HCT116 (cell line): ENCODE data around the gene TAF3. TPM values are rescaled to one million over a fixed set of nuclear protein-coding genes. Genes with fewer than 3 reads are reported as not detected.

Experiments used
- ATAC-seq: fragments of 200-7000 bp; cut with Tn5 transposase; 2 replicates; pipeline ENCODE4 v1.9.1; 2020; ENCODE audit warnings: mild to moderate bottlenecking, moderate library complexity
- BruUV-seq: library from RNA; stranded (reverse); fragments of 400-500 nt; replicated peaks from 2 replicates; lab custom pipeline; 2021; lab: Mats Ljungman, UMichigan
- CTCF ChIA-PET: fragments of 300-600 bp; sonication (Branson Sonifier 250); formaldehyde crosslinking; loops from one replicate; lab custom pipeline; 2021; ENCODE audit warnings: antibody characterized with exemption; lab: Charles Lee
- POLR2A ChIA-PET: fragments of 300-600, 350-600 bp; sonication (Branson Sonifier 250); formaldehyde crosslinking; loops from one replicate; lab custom pipeline; 2021; ENCODE audit warnings: antibody characterized with exemption; lab: Charles Lee
- RAD21 ChIA-PET, 2 experiments: fragments of 300-600 bp; sonication (Branson Sonifier 250); formaldehyde crosslinking; loops; one replicate each; lab custom pipeline; 2023; ENCODE audit warnings: low total read pairs in 2 of 2; ENCODE audit not compliant: uncharacterized antibody in 2 of 2, unreplicated experiment in 2 of 2, low non-redundant PET in 1 of 2; lab: Charles Lee
- DNase-seq: peaks from one replicate; pipeline ENCODE4 v3.0.0-alpha.2; 2010; ENCODE audit warnings: low read depth, low spot score
- H2AFZ ChIP-seq: fragments of 200-600 bp; shearing (Covaris generic), sonication (generic); 2 replicates; pipeline ENCODE4 v1.6.1; 2017; ENCODE audit warnings: low read depth, mixed run types, mixed read lengths, antibody characterized with exemption, low read length; ENCODE audit not compliant: poor library complexity, severe bottlenecking
- H3K27ac ChIP-seq: 2 replicates; pipeline ENCODE4 v1.5.1; 2012; ENCODE audit warnings: low read depth, low read length
- H3K27me3 ChIP-seq: fragments of 200-600 bp; sonication (generic); 2 replicates; pipeline ENCODE4 v1.6.1; 2016; ENCODE audit warnings: mixed run types, low read length, mixed read lengths; ENCODE audit not compliant: insufficient read depth
- H3K36me3 ChIP-seq, 2 experiments: fragments of 200-500 bp in 1 of 2; fragments of 200-600 bp in 1 of 2; sonication (Bioruptor generic) in 1 of 2; sonication (generic) in 1 of 2; 2 replicates each; pipeline versions ENCODE4 v1.5.1 to v1.6.1; 2014 to 2016; ENCODE audit warnings: low read length in 2 of 2, inconsistent platforms in 1 of 2, mixed read lengths in 1 of 2, mixed run types in 1 of 2; ENCODE audit not compliant: insufficient read depth in 2 of 2, control insufficient read depth in 1 of 2
- H3K4me1 ChIP-seq, 2 experiments: fragments of 200-600 bp in 1 of 2; sonication (generic) in 1 of 2; 2 replicates each; pipeline versions ENCODE4 v1.5.1 to v1.6.1; 2012 to 2017; ENCODE audit warnings: low read length in 2 of 2, inconsistent platforms in 1 of 2, mild to moderate bottlenecking in 1 of 2, mixed read lengths in 1 of 2, mixed run types in 1 of 2, moderate library complexity in 1 of 2; ENCODE audit not compliant: insufficient read depth in 2 of 2, control insufficient read depth in 1 of 2
- H3K4me2 ChIP-seq: fragments of 200-600 bp; sonication (generic); 2 replicates; pipeline ENCODE4 v1.6.1; 2017; ENCODE audit warnings: mixed run types, low read length, mixed read lengths
- H3K4me3 ChIP-seq, 2 experiments: fragments of 200-600 bp in 1 of 2; sonication (generic) in 1 of 2; replicated peaks in 1 of 2; 2 replicates each; pipeline ENCODE4 v1.5.1; 2011 to 2016; ENCODE audit warnings: low read length in 2 of 2, control low read depth in 1 of 2, low read depth in 1 of 2, mild to moderate bottlenecking in 1 of 2, mixed read lengths in 1 of 2, mixed run types in 1 of 2
- H3K79me2 ChIP-seq: fragments of 200-600 bp; sonication (generic); 2 replicates; pipeline ENCODE4 v1.6.1; 2017; ENCODE audit warnings: mild to moderate bottlenecking, mixed run types, low read length, moderate library complexity, mixed read lengths; ENCODE audit not compliant: insufficient read depth
- H3K9ac ChIP-seq: fragments of 200-600 bp; sonication (generic); 2 replicates; pipeline ENCODE4 v1.6.1; 2016; ENCODE audit warnings: low read length, mixed read lengths
- H3K9me2 ChIP-seq: fragments of 200-600 bp; sonication (generic), shearing (Covaris generic); 2 replicates; pipeline ENCODE4 v1.6.1; 2017; ENCODE audit warnings: mixed run types, mild to moderate bottlenecking, moderate library complexity; ENCODE audit not compliant: insufficient read depth
- H3K9me3 ChIP-seq, 2 experiments: fragments of 200-500 bp in 1 of 2; fragments of 200-600 bp in 1 of 2; sonication (Bioruptor generic) in 1 of 2; sonication (generic) in 1 of 2; 2 replicates each; pipeline ENCODE4 v1.6.1; 2014 to 2017; ENCODE audit warnings: low read length in 2 of 2, mixed read lengths in 2 of 2, inconsistent platforms in 1 of 2, low read depth in 1 of 2, mild to moderate bottlenecking in 1 of 2, mixed run types in 1 of 2, moderate library complexity in 1 of 2; ENCODE audit not compliant: control insufficient read depth in 1 of 2, insufficient read depth in 1 of 2
- H4K20me1 ChIP-seq: fragments of 200-600 bp; sonication (generic), shearing (Covaris generic); 2 replicates; pipeline ENCODE4 v1.6.1; 2017; ENCODE audit warnings: mixed run types, mild to moderate bottlenecking, moderate library complexity; ENCODE audit not compliant: insufficient read depth
- ATF3 ChIP-seq: IDR thresholded peaks from 2 replicates; pipeline ENCODE4 v1.6.1; 2012
- CBX3 ChIP-seq: IDR thresholded peaks from 2 replicates; pipeline ENCODE4 v1.6.1; 2012; ENCODE audit warnings: low read depth
- CEBPB ChIP-seq: IDR thresholded peaks from 2 replicates; pipeline ENCODE4 v1.6.1; 2012; ENCODE audit warnings: low read depth
- EGR1 ChIP-seq: IDR thresholded peaks from 2 replicates; pipeline ENCODE4 v1.6.1; 2012; ENCODE audit warnings: low read depth
- ELF1 ChIP-seq: IDR thresholded peaks from 2 replicates; pipeline ENCODE4 v1.6.1; 2012; ENCODE audit warnings: low read depth, borderline replicate concordance
- EZH2 ChIP-seq: fragments of 200-600 bp; sonication (generic); IDR thresholded peaks from 2 replicates; pipeline ENCODE4 v1.6.1; 2017; ENCODE audit warnings: antibody characterized with exemption, mixed run types
- EZH2phosphoT487 ChIP-seq: fragments of 200-600 bp; IDR thresholded peaks from 2 replicates; pipeline ENCODE4 v1.6.1; 2018; ENCODE audit warnings: antibody characterized with exemption, borderline replicate concordance
- FOSL1 ChIP-seq: IDR thresholded peaks from 2 replicates; pipeline ENCODE4 v1.6.1; 2012; ENCODE audit warnings: low read depth
- JUND ChIP-seq: IDR thresholded peaks from 2 replicates; pipeline ENCODE4 v1.6.1; 2012
- MAX ChIP-seq: IDR thresholded peaks from 2 replicates; pipeline ENCODE4 v1.6.1; 2012
- POLR2A ChIP-seq: IDR thresholded peaks from 2 replicates; pipeline ENCODE4 v1.7.0; 2011; ENCODE audit warnings: borderline replicate concordance; ENCODE audit not compliant: insufficient read depth, insufficient read length; ENCODE audit errors: extremely low read depth
- RAD21 ChIP-seq: IDR thresholded peaks from 2 replicates; pipeline ENCODE4 v1.6.1; 2012; ENCODE audit warnings: low read depth, mild to moderate bottlenecking
- SIN3A ChIP-seq: IDR thresholded peaks from 2 replicates; pipeline ENCODE4 v1.6.1; 2012; ENCODE audit warnings: low read depth
- SP1 ChIP-seq: IDR thresholded peaks from 2 replicates; pipeline ENCODE4 v1.6.1; 2012; ENCODE audit warnings: low read depth
- TCF7L2 ChIP-seq: IDR thresholded peaks from 2 replicates; pipeline ENCODE4 v1.7.0; 2011; ENCODE audit warnings: borderline replicate concordance, inconsistent platforms; ENCODE audit not compliant: insufficient read depth, insufficient read length; ENCODE audit errors: extremely low read depth
- YY1 ChIP-seq: IDR thresholded peaks from 2 replicates; pipeline ENCODE4 v1.6.1; 2011; ENCODE audit warnings: low read length, low read depth, moderate library complexity, mild to moderate bottlenecking; ENCODE audit not compliant: insufficient replicate concordance; ENCODE audit errors: extremely low read depth
- intact Hi-C: fragments of 100-400 bp; cut with micrococcal nuclease; formaldehyde crosslinking; loops from 2 replicates; pipeline ENCODE4 v1.10.0; 2022
- total RNA-seq: library from RNA; stranded (reverse); gene quantifications from one replicate; pipeline ENCODE4 v1.2.1, GENCODE V29; 2021; ENCODE audit not compliant: unreplicated experiment
- TF ChIP-seq, protein P1 (sequence below): IDR thresholded peaks from 2 replicates; pipeline ENCODE4 v1.6.1; 2011; ENCODE audit warnings: mild to moderate bottlenecking, low read length, moderate library complexity; ENCODE audit not compliant: insufficient replicate concordance; ENCODE audit errors: extremely low read depth
- TF ChIP-seq, protein P2 (sequence below): IDR thresholded peaks from 2 replicates; pipeline ENCODE4 v1.6.1; 2012; ENCODE audit warnings: low read depth

The TAF3 gene
- total RNA-seq, 1 experiment from 2014 or later = 8.0 TPM

DNA sequence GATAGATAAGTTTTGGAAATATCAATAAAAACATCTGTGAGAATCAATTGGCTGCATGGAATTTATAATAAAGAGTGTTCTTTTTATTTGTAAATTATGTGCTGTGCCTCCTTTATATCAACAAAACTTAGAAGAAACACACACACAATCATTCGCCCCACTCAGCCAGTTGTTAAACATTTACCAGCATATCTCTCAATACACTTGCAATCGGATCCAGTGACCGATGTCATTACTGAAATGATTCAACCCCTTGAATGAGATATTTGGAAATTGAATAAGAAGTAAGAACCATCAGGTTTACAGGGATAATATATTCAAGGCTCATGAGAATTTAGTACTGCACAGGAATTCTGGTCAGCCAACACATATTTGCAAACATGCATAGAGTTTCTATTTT lies 35.6 kb downstream of the TAF3 start:
- TF ChIP-seq ELF1 = no peak
- TF ChIP-seq SIN3A = no peak
- TF ChIP-seq, protein P1, sequence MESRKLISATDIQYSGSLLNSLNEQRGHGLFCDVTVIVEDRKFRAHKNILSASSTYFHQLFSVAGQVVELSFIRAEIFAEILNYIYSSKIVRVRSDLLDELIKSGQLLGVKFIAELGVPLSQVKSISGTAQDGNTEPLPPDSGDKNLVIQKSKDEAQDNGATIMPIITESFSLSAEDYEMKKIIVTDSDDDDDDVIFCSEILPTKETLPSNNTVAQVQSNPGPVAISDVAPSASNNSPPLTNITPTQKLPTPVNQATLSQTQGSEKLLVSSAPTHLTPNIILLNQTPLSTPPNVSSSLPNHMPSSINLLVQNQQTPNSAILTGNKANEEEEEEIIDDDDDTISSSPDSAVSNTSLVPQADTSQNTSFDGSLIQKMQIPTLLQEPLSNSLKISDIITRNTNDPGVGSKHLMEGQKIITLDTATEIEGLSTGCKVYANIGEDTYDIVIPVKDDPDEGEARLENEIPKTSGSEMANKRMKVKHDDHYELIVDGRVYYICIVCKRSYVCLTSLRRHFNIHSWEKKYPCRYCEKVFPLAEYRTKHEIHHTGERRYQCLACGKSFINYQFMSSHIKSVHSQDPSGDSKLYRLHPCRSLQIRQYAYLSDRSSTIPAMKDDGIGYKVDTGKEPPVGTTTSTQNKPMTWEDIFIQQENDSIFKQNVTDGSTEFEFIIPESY = no peak
- TF ChIP-seq MAX = no peak
- TF ChIP-seq, protein P2, sequence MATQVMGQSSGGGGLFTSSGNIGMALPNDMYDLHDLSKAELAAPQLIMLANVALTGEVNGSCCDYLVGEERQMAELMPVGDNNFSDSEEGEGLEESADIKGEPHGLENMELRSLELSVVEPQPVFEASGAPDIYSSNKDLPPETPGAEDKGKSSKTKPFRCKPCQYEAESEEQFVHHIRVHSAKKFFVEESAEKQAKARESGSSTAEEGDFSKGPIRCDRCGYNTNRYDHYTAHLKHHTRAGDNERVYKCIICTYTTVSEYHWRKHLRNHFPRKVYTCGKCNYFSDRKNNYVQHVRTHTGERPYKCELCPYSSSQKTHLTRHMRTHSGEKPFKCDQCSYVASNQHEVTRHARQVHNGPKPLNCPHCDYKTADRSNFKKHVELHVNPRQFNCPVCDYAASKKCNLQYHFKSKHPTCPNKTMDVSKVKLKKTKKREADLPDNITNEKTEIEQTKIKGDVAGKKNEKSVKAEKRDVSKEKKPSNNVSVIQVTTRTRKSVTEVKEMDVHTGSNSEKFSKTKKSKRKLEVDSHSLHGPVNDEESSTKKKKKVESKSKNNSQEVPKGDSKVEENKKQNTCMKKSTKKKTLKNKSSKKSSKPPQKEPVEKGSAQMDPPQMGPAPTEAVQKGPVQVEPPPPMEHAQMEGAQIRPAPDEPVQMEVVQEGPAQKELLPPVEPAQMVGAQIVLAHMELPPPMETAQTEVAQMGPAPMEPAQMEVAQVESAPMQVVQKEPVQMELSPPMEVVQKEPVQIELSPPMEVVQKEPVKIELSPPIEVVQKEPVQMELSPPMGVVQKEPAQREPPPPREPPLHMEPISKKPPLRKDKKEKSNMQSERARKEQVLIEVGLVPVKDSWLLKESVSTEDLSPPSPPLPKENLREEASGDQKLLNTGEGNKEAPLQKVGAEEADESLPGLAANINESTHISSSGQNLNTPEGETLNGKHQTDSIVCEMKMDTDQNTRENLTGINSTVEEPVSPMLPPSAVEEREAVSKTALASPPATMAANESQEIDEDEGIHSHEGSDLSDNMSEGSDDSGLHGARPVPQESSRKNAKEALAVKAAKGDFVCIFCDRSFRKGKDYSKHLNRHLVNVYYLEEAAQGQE = no peak
- no peak for TF ChIP-seq FOSL1
- no peak for TF ChIP-seq CBX3
- no peak for TF ChIP-seq EZH2
- no peak for TF ChIP-seq POLR2A
- no peak for TF ChIP-seq YY1
- TF ChIP-seq TCF7L2 = no peak
- no peak for TF ChIP-seq RAD21
- no peak for TF ChIP-seq SP1
- no peak for TF ChIP-seq JUND
- TF ChIP-seq CEBPB = no peak
- no peak for TF ChIP-seq EZH2phosphoT487
- TF ChIP-seq ATF3 = no peak
- no peak for TF ChIP-seq EGR1
- H2AFZ ChIP-seq = no peak overlapping the region
- ATAC-seq = no peak
- no peak overlapping the region for H3K9ac ChIP-seq
- H3K27ac ChIP-seq = no peak overlapping the region
- BruUV-seq = no TSS peak
- 0 out of 2 replicates have a peak, but pooled peaks cover 3% of the 10 kb centered on the region for H4K20me1 ChIP-seq
- CTCF ChIA-PET = no interaction called here
- H3K27me3 ChIP-seq = no peaks in the 10 kb centered on the region
- DNase-seq = no peak
- no peaks in the 10 kb centered on the region for H3K36me3 ChIP-seq
- H3K4me2 ChIP-seq = no peak overlapping the region
- POLR2A ChIA-PET = no interaction called here
- H3K9me3 ChIP-seq = no peaks in the 10 kb centered on the region
- intact Hi-C loops = no loop called here
- H3K79me2 ChIP-seq = peaks cover 15% of the 10 kb centered on the region; the same call in 1 of the 2 replicates
- H3K9me2 ChIP-seq = 0 out of 2 replicates have a peak, but pooled peaks cover 2% of the 10 kb centered on the region
- RAD21 ChIA-PET = no interaction called here
- no peaks in the 10 kb centered on the region for H3K4me1 ChIP-seq
- H3K4me3 ChIP-seq = no peak overlapping the region
